ENCODE measurements around the gene SBF1.

- TF ChIP-seq ATF3 (IDR thresholded peaks at IDR 0.05) = no peak
- no peak for TF ChIP-seq REST (IDR thresholded peaks at IDR 0.05)
- no peak for TF ChIP-seq JUND (IDR thresholded peaks at IDR 0.05)
- TF ChIP-seq, protein P1, sequence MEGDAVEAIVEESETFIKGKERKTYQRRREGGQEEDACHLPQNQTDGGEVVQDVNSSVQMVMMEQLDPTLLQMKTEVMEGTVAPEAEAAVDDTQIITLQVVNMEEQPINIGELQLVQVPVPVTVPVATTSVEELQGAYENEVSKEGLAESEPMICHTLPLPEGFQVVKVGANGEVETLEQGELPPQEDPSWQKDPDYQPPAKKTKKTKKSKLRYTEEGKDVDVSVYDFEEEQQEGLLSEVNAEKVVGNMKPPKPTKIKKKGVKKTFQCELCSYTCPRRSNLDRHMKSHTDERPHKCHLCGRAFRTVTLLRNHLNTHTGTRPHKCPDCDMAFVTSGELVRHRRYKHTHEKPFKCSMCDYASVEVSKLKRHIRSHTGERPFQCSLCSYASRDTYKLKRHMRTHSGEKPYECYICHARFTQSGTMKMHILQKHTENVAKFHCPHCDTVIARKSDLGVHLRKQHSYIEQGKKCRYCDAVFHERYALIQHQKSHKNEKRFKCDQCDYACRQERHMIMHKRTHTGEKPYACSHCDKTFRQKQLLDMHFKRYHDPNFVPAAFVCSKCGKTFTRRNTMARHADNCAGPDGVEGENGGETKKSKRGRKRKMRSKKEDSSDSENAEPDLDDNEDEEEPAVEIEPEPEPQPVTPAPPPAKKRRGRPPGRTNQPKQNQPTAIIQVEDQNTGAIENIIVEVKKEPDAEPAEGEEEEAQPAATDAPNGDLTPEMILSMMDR (IDR thresholded peaks at IDR 0.05; ENCODE audit: low read depth, low read length, missing input control) = no peak
- TF ChIP-seq, protein P2, sequence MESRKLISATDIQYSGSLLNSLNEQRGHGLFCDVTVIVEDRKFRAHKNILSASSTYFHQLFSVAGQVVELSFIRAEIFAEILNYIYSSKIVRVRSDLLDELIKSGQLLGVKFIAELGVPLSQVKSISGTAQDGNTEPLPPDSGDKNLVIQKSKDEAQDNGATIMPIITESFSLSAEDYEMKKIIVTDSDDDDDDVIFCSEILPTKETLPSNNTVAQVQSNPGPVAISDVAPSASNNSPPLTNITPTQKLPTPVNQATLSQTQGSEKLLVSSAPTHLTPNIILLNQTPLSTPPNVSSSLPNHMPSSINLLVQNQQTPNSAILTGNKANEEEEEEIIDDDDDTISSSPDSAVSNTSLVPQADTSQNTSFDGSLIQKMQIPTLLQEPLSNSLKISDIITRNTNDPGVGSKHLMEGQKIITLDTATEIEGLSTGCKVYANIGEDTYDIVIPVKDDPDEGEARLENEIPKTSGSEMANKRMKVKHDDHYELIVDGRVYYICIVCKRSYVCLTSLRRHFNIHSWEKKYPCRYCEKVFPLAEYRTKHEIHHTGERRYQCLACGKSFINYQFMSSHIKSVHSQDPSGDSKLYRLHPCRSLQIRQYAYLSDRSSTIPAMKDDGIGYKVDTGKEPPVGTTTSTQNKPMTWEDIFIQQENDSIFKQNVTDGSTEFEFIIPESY (IDR thresholded peaks at IDR 0.05) = no peak
- TF ChIP-seq RXRA (IDR thresholded peaks at IDR 0.05) = no peak
- no peak for TF ChIP-seq RAD21 (IDR thresholded peaks at IDR 0.05)
- no peak for TF ChIP-seq YY1 (IDR thresholded peaks at IDR 0.05)
- no peak for TF ChIP-seq GABPA (IDR thresholded peaks at IDR 0.05 in 1 of 2, conservative IDR thresholded peaks at IDR 0.05 in 1 of 2)
- TF ChIP-seq FOXA1 (IDR thresholded peaks at IDR 0.05) = no peak
These were observed 66.5 kb downstream of the SBF1 start for GRCh38 chr22:50408311-50408710.
